Mucosa of descending colon (tissue), 3 donors: ENCODE data around the gene PRM1. TPM values are rescaled to one million over a fixed set of nuclear protein-coding genes. Genes with fewer than 3 reads are reported as not detected.

Experiments used
- ATAC-seq: fragments of 200-7000 bp; cut with Tn5 transposase; one replicate; pipeline ENCODE4 v1.9.1; 2020; ENCODE audit warnings: mild to moderate bottlenecking, moderate library complexity
- DNase-seq, 3 donors: peaks; one replicate each; pipeline ENCODE4 v3.0.0-alpha.2; 2020
- H3K36me3 ChIP-seq: fragments of 200-600 bp; one replicate; pipeline ENCODE4 v1.8.0; 2021; ENCODE audit warnings: low read depth, mild to moderate bottlenecking
- H3K4me1 ChIP-seq: fragments of 200-600 bp; one replicate; pipeline ENCODE4 v1.8.0; 2021; ENCODE audit warnings: low read depth, mild to moderate bottlenecking
- H3K4me3 ChIP-seq: fragments of 200-600 bp; one replicate; pipeline ENCODE4 v1.8.0; 2021; ENCODE audit warnings: mild to moderate bottlenecking
- H3K9me3 ChIP-seq: fragments of 200-600 bp; one replicate; pipeline ENCODE4 v1.8.0; 2021; ENCODE audit warnings: mild to moderate bottlenecking
- intact Hi-C, 2 donors: fragments of 100-400 bp; cut with DNase I in 1 of 2; cut with micrococcal nuclease in 1 of 2; formaldehyde crosslinking; loops; one replicate each; pipeline versions ENCODE4 v1.11.0 to v1.11.1; 2022; cut with DNase I, micrococcal nuclease
- total RNA-seq, 3 donors: library from RNA; stranded (reverse); fragmentation: NEBNext Ultra II Directional in 2 of 3; extraction: Animal tissue kit (Norgen Biotek cat#: 25700) in 2 of 3; gene quantifications; one replicate each; pipeline versions ENCODE4 v1.2.1 to v1.2.4, GENCODE V29; 2021 to 2023
- TF ChIP-seq, protein P1 (sequence below): fragments of 200-600 bp; IDR thresholded peaks from one replicate; pipeline ENCODE4 v1.8.0; 2022; ENCODE audit warnings: antibody characterized with exemption, mild to moderate bottlenecking
- donor health status: DM: no; HTN: no; CAD: no; lungs with moderate emphysema.
- donor health status: DM: no; HTN: no; CAD: no.
- donor health status: DM: no; HTN: yes; CAD: no.

Gene PRM1
- total RNA-seq, 3 donors from 2014 or later, result not detected

DNA sequence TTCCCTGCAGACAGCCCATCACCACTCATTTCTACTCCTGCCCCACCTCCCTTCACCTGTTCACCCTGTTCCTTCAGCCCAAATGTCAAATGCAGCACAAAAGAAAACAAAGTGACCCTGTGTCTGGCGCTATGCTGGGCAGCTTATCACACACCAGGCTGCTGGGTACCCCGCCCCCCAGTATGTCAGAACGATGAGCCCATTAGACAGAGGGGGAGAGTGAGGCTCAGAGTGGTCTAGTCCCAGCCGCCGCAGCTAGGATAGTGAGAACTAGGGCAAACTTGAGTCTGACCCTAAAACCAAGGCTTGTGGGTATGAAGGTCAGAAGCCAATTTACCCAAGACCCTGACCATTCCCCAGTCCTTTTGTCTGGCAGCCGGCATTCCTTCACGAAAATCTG, 16.0 kb downstream of the PRM1 start:
- no peak for ATAC-seq
- DNase-seq, result peak in 1 of 3 donors; percentile 4
- H3K4me3 ChIP-seq, result no peak overlapping the region
- intact Hi-C loops, result loop anchor here (10.0 kb wide), 2 partner anchors 80 to 90 kb away; partner anchors contain the start of gene RMI2 (in 1 of the 2)
- peaks cover 22% of the 10 kb centered on the region for H3K4me1 ChIP-seq
- no peaks in the 10 kb centered on the region for H3K9me3 ChIP-seq
- H3K36me3 ChIP-seq, result no peaks in the 10 kb centered on the region
- TF ChIP-seq, protein P1, sequence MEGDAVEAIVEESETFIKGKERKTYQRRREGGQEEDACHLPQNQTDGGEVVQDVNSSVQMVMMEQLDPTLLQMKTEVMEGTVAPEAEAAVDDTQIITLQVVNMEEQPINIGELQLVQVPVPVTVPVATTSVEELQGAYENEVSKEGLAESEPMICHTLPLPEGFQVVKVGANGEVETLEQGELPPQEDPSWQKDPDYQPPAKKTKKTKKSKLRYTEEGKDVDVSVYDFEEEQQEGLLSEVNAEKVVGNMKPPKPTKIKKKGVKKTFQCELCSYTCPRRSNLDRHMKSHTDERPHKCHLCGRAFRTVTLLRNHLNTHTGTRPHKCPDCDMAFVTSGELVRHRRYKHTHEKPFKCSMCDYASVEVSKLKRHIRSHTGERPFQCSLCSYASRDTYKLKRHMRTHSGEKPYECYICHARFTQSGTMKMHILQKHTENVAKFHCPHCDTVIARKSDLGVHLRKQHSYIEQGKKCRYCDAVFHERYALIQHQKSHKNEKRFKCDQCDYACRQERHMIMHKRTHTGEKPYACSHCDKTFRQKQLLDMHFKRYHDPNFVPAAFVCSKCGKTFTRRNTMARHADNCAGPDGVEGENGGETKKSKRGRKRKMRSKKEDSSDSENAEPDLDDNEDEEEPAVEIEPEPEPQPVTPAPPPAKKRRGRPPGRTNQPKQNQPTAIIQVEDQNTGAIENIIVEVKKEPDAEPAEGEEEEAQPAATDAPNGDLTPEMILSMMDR, result no peak

DNA sequence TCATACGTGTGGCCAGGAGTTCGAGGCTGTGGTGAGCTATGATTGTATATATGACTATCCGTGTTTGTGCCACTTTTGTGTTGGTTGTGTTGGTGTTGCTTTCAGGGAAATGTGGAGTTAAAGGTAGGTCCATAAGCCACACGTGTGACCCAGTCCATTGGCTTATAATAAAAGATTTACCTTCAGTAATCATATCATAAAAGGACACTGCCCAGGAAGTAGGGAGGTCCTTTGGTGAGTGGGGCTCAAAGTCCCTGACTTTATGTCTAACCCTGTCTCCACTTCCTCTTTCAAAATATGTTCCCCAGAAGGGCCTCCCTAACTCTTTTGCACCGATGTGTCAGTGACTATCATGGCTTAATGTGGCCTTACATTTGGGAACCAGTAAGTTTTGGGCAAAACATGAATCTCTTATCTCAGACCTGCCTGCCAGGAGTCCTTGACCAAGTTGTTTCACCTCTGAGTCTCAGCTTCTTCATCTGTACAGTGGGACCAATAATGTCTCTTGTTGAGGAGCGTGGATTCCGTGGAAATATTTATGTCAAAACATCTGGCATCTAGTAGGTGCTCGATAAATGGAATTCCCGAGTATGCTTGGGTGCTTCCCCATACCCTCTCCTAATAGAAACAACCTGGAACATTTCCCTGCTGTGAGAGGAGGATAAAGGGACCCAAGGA, 16.8 kb downstream of the PRM1 start:
- peaks cover 22% of the 10 kb centered on the region for H3K4me1 ChIP-seq
- H3K36me3 ChIP-seq, result no peaks in the 10 kb centered on the region
- ATAC-seq (peak; percentile 84), DNase-seq (no peak)
- no peak overlapping the region for H3K4me3 ChIP-seq
- intact Hi-C loops, result loop anchor here (10.0 kb wide), 2 partner anchors 81 to 91 kb away; partner anchors contain the start of gene RMI2 (in 1 of the 2)
- no peaks in the 10 kb centered on the region for H3K9me3 ChIP-seq
- TF ChIP-seq, protein P1, result no peak

DNA sequence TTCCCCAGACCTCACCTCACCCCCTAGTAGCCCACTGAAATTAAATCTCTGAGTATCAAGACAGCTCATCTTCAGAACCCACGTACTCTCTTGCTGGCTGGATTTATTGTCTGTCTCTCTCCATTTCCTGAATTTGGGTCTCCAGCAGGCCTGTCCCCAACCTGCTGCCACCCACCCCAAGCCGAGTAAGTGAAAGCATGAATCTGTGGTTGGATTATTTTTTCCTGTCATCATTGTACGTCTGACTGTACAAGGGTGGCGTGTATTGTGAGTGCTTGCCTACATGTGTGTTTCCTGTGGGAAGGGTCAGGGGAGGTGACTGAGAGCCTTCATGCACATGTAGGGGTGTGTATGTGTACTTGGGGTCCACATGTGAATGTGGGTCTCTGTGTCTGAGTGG, 17.4 kb downstream of the PRM1 start:
- intact Hi-C loops, result loop anchor here (10.0 kb wide), 2 partner anchors 81 to 91 kb away; partner anchors contain the start of gene RMI2 (in 1 of the 2)

DNA sequence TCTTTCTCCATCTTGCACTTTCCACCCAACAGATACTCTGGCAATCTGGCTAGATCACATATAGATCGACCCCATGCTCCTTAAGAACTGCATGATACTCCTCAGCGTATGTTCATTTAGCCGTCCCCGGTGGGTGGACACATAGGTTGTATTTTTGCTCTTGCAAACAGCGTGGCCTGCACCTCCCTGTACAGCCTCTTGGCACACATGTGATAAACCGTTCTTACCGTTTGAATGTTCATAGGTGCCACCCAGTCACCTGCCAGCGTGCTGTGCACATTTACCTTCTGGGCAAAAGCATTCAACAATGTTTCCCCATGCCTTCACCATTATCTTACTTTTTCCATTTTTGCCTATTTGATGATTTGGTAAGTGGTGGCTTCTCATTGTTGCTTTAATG, 18.2 kb downstream of the PRM1 start:
- ATAC-seq (peak; percentile 54), DNase-seq (peak in 2 of 3 donors; percentile 51)
- Histone ChIP-seq H3K4me1 (peaks cover 27% of the 10 kb centered on the region), H3K4me3 (no peak overlapping the region), H3K36me3 (no peaks in the 10 kb centered on the region), H3K9me3 (no peaks in the 10 kb centered on the region)
- TF ChIP-seq, protein P1, result no peak
- intact Hi-C loops, result loop anchor here (10.0 kb wide), 2 partner anchors 82 to 92 kb away; partner anchors contain the start of gene RMI2 (in 1 of the 2)

More for the DNA sequence above, 17.4 kb downstream of the PRM1 start:
- ATAC-seq (peak; percentile 13), DNase-seq (peak in 1 of 3 donors; percentile 20)
- H3K9me3 ChIP-seq, result no peaks in the 10 kb centered on the region
- TF ChIP-seq, protein P1, result no peak
- H3K4me3 ChIP-seq, result no peak overlapping the region
- H3K36me3 ChIP-seq, result no peaks in the 10 kb centered on the region
- peaks cover 25% of the 10 kb centered on the region for H3K4me1 ChIP-seq

DNA sequence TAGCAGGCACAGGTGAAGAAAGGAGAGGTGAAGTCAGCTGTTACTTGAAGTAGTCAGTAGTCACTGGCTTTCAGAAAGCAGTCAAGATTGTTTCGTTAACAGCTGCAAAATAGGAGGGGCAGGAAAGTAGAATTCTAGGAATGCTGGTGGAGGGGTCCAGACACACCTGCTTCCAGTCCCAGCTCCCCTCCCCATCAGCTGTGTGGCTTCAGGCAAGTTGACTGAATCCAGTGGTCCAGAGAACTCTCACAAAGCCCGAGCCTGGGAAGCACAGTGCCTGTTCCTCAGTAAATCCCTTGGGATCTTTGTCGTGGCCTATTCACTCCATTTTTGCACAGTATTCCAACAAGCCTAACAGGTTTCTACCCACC, 20.5 kb downstream of the PRM1 start:
- H3K9me3 ChIP-seq, result no peaks in the 10 kb centered on the region
- TF ChIP-seq, protein P1, result no peak
- H3K36me3 ChIP-seq, result no peaks in the 10 kb centered on the region
- H3K4me3 ChIP-seq, result no peak overlapping the region
- ATAC-seq, result no peak
- peaks cover 36% of the 10 kb centered on the region for H3K4me1 ChIP-seq
- intact Hi-C loops, result loop anchor here (10.0 kb wide), 2 partner anchors 84 to 94 kb away; partner anchors contain the start of gene RMI2 (in 1 of the 2)
- no peak for DNase-seq
